Head of caudate nucleus (tissue), 42 donors: ENCODE results near the gene PDLIM5.
"Not testable (repeated sequence)": the region's sequence is repeated elsewhere in the genome, so short reads cannot be mapped to it uniquely, and the experiment has no call there.

Experiments used
- DNase-seq, 42 donors: peaks; one replicate each; pipeline versions ENCODE4 v3.0.0 to v3.0.0-alpha.2; 2020 to 2021; ENCODE audit warnings: mixed read lengths in 7 of 42
- intact Hi-C: fragments of 100-400 bp; cut with DNase I; formaldehyde crosslinking; loops from one replicate; pipeline ENCODE4 v1.15.0; 2022

Gene PDLIM5

DNA sequence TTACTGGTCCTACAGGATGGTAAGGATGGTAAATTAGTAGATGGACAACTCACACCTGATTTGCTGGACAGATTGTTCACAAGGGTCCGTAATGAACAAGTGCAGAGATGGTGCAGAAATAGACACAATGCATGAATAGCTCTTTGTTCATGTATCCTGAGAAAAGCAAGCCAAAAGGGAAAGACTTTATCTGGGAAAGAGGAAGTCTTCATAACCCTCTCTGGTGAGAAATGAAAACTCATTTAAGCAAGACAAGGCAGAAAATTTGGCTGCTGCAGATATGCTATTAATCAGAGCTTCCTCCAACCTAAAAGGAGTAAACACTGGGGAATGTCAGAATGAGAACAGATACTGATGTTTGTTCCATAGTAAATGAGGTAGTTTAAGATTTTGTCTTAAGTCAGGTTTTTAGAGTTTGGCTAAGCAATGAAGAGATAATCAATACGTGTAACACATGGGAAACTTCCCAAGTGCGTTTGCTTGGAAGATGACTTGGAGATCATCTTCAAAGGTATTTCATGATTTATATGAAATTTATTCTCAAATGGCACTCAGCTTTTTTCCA lies 153.6 kb downstream of the PDLIM5 start:
- DNase-seq: no peak
- intact Hi-C loops: no loop called here

DNA sequence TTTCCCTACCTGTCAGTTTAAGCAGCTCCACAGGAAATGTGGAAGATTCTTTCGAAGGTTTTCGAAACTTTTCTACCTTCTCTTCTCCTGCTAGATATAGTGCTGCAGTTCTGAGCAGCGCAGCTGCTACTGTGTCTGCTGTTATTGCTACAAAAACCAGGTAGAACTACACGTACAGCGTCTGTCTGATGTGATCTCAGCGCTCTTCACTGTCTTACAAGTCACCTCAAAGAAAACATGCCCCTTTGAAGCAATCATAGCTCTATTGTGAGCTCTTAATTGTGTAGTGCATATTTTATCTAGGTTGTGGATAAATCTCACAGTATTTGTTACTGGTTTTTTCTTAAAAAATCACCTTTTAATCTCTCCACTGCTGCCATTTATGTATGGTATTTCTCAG lies 158.4 kb downstream of the PDLIM5 start:
- intact Hi-C loops: no loop called here
- peak in 9 of 42 donors; percentile 6 to 47 (median 19) for DNase-seq

DNA sequence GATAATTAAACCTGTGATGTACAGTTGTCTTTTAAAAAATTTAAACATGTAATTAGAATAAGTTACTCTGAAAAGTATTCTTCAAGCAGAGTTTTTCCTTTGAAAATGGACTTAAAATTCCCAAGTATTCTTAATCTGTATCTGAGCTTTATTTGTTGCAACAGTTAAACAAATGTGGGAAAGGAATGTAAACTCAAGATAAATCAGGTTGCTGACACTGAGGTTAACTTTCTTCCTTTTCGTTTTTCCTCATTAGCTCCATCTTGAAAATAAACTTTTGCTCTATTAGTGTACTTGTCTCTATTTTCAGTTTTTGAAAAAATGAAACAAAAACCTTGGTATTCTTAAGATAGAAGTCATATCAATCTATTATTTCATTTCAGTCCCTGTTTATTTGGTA lies 161.5 kb downstream of the PDLIM5 start:
- intact Hi-C loops: no loop called here
- no peak for DNase-seq

DNA sequence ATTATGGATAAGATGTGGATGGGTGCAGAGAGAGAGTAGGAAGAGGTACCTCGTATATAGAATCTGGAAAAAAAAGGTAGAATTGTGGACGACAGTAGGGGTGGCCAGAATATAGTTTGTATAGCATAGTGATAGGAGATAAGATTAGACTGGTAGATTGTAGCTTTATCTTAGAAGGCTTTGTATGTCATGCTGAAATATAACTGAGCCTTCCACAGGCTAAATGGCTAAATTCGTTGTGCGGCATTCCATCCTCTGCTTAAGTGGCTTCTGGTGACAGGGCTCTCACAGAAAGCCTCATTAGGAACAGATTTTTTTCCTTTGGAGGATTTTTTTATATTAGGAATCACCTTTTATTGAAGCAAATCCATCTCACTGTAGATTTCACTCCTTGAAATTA lies 163.7 kb downstream of the PDLIM5 start:
- intact Hi-C loops: no loop called here
- DNase-seq: no peak

DNA sequence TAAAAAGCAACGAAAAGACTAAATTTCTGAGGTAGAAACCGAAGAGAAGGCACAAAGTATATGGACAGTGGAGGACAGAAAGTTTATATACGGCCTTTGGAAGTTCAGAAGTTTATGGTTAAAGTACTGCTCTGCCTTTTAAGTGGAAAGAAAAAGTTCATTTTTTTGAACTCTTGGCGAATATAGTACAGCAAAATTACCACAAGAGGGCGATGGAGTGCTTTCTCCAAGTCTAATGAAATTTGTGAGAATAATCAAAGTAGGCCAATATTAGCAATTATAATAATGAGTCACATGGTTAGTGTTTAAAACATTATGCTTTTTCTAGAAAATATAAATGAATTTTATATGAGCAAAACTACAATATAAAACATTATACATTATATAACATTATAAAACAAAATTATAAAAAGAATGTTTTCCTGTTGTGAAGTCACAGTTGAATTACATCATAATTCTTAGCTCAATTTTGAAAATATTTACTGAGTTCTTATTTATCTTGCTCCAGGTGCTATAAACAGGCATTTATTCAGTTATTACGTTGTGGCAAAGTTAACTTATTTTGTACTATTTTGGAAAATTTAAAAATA lies 169.8 kb downstream of the PDLIM5 start:
- intact Hi-C loops: loop anchor here (10.0 kb wide), 1 partner anchor 503 kb away; no protein-coding TSS in a partner anchor
- DNase-seq: peak in 17 of 42 donors; percentile 16 to 72 (median 32)

DNA sequence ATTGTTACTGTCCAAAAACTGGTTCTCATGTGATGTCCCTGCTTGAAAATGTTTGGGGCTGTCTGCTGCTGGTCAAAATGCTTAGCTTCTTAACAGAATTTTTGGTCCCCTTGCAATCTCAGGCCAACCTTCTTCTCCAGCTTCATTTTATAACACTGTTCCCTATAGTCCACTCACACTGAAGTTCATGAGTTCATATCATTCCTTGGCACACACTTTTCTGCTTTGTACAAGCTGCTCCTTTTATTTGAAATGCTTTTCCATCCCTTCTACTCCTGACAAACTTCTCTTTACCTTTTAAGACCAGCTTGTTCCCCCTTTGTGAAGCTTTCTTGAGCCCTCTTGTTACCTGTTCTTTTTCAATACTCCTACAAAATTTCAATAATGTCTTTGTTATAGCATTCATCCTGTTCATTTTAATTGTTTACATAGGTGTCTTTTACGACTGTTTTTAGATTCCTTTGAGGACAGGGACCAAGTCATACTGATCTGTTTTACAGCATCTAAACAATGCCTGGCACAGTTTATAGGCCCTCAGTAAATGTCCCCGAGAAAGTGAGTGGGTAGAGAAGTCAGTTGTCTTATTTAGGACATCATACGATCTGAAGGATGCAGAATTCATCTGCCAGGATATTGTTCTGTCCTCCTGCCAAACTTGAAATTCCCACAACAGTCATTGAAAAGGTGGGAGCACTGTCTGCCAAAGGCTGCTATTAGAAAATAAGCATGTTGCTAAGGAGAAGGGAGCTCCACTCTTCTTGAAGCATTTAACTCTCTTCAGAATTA lies 171.6 kb downstream of the PDLIM5 start:
- no peak for DNase-seq
- intact Hi-C loops: loop anchor here (10.0 kb wide), 1 partner anchor 501 kb away; no protein-coding TSS in a partner anchor

DNA sequence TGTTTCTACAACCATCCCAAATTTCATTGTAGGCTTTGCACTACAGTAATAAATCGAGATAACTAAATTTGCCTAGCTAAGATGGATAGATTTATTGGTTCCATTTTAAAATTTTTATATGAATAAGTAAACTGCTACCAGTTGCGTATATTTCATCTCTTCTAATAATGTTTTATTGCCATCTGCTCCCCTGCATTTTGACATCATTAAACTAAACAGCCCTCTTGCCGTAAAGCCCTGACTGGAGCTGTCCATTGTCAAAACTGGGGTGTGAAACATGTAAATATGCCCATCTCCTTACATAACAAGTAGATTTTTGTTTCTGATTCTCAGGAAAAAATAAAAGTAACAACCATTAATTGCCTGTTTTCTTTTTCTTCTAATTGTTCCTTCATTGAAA lies 175.2 kb downstream of the PDLIM5 start:
- intact Hi-C loops: loop anchor here (10.0 kb wide), 1 partner anchor 498 kb away; no protein-coding TSS in a partner anchor

DNA sequence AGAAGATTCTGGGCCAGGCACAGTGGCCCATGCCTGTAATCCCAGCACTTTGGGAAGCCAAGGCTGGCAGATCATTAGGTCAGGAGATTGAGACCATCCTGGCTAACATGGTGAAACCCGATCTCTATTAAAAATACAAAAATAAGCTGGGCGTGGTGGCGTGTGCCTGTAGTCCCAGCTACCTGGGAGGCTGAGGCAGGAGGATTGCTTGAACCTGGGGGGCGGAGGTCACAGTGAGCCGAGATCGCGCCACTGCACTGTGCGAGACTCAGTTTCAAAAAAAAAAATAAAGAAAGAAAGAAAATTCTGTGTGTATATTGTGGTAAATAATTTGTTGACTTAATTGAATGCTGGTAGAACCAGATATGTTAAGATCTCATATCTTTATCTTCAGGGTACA lies 177.3 kb downstream of the PDLIM5 start:
- intact Hi-C loops: loop anchor here (10.0 kb wide), 1 partner anchor 496 kb away; no protein-coding TSS in a partner anchor

More for the DNA sequence above, 175.2 kb downstream of the PDLIM5 start:
- DNase-seq: no peak

DNA sequence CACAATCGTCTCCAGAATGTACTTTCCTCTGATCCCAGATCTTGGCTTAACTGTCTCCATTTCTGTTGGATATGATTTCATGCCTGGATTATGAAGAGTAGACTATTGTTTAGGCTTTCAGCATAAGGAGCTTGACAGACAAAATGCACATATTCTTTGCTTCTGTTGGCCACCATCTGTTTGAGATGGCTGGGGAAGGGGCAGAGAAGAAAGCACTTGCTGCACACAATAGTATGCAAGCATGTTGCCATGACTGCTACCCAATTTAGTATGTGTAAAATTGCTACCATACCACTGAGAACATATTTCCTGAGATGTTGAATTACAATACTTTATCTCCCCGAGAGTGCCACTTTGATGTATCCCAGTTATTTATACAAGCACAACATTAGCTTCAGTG lies 178.1 kb downstream of the PDLIM5 start:
- no peak for DNase-seq
- intact Hi-C loops: loop anchor here (10.0 kb wide), 1 partner anchor 495 kb away; no protein-coding TSS in a partner anchor

More for the DNA sequence above, 177.3 kb downstream of the PDLIM5 start:
- DNase-seq: not testable (repeated sequence)

DNA sequence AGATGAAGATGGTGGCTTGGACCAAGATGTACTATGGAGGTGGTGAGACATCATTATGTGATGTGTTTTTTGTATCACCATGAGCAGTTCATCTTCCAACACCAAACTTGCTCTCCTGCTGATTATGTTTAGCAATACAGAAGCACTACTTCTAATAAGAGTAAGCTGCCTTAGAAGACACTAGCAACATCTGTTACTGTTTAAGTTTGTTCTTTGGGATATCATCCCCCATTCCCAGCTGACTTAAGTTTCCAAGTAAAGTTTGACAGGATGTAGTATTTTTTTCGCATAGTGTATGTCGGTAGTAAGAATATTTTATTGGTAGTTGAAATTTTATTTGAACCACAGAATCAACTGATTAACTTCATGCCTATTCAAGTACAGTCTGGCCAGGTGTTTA lies 182.5 kb downstream of the PDLIM5 start:
- intact Hi-C loops: no loop called here
- no peak for DNase-seq

DNA sequence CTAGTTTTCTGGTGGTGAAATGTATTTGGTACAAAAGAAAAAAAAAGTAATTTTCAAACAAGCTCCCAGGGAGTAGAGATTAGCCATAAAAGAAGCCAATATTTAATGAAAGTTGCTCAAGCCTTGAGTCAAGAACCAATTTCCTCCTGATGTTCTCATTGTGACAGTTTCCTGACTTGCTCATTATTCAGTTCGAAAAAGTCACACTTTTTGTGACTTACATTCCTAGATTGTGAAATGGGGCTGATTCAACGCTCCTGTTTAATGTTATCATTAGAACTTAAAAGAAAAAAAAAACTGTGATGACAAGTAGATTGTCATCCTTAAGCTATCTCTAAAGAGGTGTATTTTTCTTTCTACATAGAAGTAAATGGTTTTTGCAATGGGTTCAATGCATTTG lies 183.4 kb downstream of the PDLIM5 start:
- DNase-seq: no peak
- intact Hi-C loops: no loop called here

DNA sequence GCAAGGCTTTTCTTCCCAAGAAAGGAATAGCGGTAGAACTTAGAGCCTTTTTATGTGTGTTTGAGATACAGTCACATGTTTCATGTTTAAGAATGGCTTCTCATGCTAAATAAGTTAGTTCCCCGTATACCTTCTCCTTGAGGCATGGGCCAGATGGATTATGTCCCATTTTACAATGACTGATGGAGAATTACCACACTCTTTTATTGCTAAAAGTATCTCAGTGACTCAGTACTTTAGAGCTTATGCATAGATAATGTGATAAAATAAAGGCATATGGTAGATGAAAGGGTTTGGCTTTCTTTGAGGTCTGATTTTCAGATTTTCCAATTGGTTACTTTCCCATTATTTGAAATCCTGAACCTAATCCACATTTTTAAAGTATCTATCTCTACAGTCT lies 184.3 kb downstream of the PDLIM5 start:
- intact Hi-C loops: no loop called here
- no peak for DNase-seq

DNA sequence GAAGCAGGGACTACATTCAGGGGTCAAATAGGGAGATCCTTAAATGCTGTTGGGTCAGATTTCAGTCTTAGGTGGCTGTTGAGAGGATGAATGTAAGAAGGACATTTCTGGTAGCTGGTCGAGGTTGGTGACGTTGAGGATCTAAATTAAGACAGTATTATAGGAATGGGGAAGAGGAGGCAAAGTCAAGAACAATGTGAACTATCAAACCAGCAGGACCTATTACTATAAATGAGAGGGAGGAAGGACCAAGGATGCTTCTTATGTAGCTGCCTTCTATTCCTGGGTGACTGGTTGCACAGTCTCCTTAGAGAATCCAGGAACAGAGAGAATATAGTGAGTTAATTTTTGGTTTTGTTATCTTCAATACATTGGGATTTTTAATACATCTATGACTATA lies 187.6 kb downstream of the PDLIM5 start:
- no peak for DNase-seq
- intact Hi-C loops: no loop called here

DNA sequence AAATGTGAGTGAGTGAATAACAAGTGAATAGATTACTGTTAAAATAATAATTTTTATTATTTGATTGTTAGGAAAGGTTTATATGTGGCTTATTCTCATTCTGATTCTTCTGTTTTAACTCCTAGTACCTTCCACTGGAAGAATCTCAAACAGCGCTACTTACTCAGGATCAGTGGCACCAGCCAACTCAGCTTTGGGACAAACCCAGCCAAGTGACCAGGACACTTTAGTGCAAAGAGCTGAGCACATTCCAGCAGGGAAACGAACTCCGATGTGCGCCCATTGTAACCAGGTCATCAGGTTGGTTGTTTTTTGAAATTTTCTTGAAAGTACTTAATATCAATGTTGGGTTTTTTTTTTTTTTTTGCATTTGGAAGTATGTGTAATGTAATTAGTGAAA lies 188.4 kb downstream of the PDLIM5 start:
- DNase-seq: peak in 2 of 42 donors; percentile 4 to 55
- intact Hi-C loops: no loop called here

DNA sequence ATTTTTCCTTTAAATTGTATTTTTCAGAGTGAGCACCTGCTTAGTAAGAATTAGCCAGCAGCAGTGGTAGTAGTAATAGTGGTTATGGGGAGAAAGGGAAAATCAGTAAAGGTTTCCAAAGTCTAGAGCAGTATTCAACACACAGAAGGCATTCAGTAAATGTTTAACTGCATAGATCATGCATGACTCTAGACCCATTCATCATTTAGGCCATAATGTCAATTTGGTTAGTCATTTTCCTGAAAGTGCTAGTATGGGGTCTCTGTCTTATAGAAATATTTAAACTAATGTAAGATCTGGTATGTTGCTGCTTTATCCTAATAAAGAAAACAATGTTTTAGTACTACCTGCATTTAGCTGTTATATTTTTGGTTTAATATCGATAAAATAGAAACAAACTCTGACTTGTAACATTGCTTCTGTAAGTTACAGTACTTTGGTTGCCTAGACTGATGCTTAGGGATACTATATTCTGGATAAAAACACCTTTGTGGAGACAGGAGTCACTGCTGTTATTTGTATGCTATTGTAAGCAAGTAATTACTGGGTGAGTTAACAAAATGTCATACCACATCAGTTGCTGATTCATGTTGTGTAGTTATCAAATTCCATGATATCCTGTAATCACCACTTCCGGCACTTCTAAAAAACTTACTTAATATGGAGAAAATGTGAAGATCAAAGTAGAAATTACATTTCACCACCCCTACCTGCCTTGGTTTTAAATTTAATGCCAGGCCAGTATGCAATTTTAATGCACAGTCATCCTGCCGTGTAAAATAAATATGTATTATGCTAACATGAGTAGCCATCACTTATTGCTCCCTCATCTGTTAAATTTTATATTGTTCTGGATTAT lies 190.2 kb downstream of the PDLIM5 start:
- DNase-seq: no peak
- intact Hi-C loops: no loop called here

DNA sequence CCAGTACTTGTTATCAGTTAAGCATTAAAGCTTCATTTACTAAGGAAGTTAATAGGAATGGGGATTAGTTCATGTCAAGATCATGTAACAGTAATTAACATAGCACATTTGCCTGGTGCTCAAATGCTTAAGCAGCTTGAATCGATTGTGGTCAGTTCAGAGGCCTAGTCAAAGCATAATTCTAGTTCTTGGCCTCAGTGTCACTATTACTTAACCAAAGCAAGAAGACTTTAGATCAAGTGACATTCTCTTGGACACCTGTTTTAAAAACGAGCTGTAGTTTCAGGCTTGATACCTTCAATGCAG lies 190.8 kb downstream of the PDLIM5 start:
- no peak for DNase-seq
- intact Hi-C loops: no loop called here

DNA sequence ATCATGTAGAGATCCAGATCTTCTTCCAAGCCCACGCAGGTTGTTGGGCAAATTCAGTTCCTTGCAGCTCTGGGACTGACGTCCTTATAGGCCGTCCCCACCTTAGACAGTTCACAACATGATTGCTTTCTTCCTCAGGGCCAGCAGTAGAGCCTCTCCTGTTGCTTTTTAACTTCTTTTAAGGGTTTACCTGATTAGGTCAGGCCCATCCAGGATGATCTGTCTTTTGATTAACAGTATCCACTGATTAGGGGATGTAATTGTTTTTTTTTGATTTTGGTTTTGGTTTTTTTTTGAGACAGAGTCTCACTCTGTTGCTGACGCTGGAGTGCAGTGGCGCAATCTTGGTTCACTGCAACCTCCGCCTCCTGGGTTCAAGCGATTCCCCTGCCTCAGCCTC lies 197.0 kb downstream of the PDLIM5 start:
- intact Hi-C loops: no loop called here
- DNase-seq: no peak

DNA sequence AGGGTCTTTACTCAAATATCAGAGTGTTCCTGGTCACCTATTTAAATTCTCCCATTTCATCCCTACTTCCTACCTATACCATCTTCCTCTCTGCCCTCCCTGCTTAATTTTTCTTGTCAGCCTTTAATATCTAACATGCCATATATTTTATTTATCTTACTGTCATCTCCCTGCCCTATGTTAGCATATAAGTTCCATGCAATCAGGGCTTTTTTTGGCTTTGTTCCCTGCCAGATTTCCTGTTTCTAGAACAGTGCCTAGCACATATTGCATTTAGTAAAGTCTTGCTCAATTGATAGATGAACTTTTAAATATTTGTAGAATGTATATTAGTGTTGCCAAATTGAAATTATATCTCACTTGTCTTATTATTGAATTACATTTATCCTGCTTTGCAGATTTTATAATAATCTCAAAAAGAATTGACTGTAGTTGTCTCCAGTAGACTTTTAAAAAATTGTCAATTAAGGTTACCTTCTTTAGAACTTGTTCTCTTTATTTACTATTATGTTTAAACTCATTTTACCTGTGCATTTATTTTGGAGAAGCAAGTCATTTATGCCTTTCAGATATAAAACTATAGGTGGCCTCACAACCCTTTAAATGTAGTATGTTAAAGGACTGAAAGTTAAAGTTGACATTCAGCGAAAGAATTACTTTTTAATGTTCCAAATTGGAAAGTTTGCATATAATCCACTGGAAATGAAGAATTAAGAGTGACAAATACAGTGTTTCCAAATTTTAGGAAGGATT lies 197.8 kb downstream of the PDLIM5 start:
- intact Hi-C loops: no loop called here
- no peak for DNase-seq

DNA sequence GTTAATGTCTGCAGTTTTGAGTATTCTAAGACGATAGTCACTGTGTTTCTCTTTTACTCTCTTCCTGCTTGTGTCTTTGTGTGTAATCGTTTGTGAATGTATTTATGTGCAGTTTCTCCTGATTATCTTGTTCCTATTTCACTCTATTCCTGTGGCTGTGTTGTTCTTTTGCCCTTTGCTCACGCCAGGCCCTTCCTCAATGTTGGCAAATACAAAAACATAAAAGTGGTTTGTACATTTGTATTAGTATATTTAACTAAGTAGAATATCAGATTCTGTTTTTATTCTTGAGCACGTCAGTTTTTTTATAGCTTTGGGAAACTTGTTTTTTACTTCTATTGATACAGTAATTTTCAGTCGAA lies 198.4 kb downstream of the PDLIM5 start:
- intact Hi-C loops: no loop called here
- no peak for DNase-seq
